GM19463 (cell line): ENCODE data around the gene ABCA2.

Experiments used
- ATAC-seq: cut with Tn5 transposase; IDR thresholded peaks from one replicate; pipeline ENCODE4 v1.9.1; 2021; ENCODE audit warnings: mild to moderate bottlenecking, moderate library complexity; ENCODE audit not compliant: unreplicated experiment

Gene ABCA2

DNA sequence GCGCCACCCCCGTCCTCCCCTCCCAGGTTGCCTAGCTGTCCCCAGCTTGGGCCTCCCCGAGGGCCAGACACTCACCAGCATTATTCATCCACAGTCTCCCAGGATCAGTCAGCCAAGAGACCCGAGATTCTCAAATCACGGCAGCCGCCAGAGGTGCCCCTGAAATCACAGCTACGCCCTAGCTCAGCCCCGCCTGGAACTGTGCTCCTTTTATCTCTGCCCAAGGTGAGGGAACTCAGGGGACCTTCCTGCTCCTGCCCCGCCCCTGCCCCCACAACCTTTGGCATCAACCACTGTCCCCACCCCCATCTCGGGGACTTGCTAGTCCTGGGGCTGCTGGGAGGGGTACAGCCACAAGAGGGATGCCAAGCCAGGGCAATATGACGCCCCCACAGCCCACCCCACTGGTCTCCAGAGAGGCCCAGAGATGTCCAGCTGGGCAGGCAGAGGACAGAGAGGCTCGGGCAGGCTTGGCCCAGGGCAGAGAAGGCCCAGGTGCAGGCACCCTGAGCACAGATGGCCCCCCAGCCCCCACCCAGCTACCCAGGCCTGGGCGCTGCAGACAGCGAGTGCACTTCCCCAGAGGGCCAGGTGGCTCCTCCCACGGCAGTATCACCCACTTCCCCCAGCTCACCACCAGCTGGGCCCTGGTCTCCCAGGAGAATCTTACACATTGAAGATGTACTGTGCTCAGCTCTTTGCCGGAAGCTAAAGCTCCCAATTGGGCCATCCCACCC lies 4.0 kb upstream of the ABCA2 start, which contains the start of gene FUT7:
Gene FUT7, minus strand, starts transcription at position 185 of the 737 bp plus-strand sequence. Its CDS starts 97 bp downstream, at position 88.
- ATAC-seq = no peak

DNA sequence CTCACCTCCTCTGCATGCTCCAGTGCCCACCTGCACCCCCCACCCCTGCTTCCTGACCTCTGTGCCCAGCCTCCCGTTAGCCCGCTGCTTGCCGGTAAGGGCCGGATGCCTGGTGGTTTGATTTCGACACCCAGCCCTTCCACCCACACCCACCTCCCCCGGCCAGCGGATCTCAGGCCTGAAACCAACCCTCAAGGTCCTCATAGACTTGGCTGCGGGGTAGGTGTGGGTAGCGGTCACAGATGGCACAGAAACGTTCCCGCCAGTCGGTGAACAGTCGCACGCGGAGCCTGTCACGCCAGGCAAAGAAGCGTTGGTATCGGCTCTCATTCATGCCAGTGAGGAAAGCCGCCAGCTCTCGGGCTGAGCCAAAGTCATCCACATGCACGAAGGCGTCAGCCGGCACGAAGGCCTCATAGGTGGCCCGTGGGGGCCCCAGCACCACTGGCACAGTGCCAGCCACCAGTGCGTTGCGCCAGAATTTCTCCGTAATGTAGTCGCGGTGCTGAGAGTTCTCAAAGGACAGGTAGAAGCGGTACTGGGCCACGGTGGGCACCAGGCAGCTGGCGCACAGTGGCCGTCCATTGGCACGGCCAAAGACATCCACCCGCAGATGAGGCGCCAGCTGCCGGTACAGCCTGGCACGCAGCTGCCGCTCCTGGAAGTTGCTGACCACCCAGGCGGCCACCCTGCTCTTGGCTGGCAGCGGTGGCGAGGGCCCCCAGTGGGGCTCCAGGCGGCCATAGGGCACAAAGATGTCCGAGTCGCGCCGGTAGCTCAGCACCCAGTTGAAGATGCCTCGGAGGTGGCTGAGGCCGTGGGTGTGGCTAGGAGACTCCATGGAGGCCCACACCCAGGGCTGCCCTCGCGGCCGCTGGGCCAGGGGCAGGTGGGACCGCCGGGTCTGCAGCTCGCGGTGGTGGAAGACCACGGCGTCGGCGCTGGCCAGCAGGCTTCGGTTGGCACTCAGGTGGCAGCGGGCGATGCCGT lies 2.8 kb upstream of the ABCA2 start:
- ATAC-seq = no peak

DNA sequence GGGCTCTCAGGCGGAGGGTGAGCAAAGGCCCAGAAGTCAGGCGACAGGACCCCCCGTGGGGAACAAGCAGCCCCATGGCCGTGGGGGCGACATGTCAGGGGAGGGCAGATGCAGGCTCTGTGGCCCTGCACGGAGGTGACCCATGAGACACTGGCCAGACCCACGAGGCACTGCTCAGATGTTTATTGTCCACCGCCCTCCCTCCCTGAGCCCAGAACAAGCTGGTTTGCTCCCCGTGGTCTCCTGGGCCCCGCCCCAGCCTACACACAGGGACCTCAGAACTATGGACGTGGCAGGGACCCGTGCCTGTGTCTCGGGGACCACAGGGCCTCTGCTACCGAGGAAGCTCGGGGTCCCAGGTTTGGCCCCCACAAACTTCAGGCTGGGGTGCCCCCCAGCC lies 2.0 kb upstream of the ABCA2 start:
- no peak for ATAC-seq

DNA sequence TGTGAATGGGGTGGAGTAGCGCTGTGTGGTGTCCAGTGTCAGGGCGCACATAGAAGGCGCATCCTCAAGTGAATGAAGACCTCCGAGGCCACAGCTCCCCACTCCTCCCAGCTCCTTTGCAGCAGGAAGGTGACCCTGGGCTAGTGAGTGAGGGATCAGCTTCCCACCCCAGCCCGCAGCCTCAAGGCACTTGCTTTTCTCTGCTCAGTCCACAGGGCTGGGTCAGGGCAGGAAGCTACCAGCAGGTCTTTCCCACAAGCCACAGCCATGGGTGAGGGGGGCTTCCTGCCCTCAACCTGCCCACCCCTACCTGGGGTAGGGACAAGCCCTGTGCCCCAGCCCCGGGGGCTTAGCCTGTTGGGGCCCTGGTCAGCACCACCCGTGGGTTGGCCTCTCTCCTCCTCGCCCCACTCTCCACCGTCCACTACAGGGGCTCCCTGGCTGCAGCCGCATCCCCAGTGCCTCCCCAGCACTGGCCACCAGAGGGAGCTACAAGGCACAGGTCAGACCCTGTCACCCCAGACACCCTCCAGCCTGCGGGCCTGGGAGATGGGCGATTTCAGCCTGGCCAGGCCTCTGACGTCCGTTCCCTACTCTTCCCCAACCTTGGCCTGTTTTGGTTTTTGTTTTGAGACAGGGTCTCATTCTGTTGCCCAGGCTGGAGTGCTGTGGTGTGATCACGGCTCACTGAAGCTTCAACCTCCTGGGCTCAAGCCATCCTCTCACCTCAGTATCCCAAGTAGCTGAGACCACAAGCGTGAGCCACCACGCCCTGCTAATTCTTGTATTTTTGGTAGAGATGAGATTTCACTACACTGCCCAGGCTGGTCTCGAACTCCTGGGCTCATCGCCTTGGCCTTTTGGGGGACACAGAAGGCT lies 1.3 kb upstream of the ABCA2 start:
- ATAC-seq = no peak

DNA sequence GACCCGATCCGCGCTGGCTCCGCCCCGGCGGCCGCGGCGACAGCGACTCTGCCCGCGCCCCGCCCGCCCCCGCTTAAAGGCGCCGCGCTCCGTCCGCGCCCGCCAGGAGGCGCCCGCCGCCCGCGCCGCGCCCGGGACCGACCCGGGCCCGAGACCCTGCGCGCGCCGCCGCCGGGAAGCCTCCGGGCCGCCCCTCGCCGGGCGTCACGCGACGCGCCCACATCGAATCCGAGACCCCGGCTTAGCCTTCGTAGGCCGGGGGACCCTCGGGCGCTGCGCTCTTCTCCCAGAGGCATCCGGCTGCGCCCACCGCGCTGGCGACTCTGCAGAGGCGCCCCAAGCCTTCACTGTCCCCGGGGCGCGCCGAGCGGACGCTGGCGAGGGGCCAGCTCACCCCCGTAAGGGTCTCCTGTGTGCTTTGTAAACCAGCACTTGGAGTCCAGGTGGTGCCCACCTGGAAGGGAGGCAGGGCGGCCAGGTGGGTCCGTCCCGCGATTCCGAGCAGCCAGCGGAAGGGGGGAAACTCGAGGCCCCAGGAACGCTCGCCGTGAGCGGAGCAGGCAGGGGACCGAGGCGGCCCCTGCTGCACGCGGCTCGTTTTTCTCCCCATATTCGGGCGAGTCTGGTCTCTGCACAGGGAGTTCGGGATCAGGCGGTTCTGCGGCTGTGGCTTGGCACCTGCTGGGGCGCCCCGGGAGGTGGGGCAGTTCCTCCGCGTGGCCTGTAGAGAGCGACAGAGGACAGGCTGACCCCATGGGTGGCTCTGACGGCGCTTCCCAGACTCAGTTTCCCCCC lies 423 bp upstream of the ABCA2 start:
- no peak for ATAC-seq

DNA sequence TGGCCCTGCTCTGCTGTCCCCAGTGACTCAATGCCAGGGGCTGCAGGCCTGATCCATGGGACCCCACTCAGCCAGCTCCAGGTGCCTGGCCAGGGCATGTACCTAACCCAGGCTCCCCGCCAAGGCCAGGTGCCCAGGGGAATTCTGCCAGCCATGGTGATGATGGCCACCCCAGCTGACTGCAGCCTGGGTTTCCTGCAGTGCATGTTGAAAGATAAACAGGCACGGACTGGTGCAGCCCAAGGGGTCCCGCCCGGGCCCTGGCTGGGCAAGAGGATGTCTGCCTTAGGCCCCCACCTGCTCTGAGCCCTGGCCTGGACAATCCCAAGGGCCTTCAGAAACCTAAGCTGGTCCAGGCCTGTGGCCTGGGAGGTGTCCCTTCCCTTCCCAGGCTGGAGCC lies 1.2 kb downstream of the ABCA2 start:
- ATAC-seq = no peak

DNA sequence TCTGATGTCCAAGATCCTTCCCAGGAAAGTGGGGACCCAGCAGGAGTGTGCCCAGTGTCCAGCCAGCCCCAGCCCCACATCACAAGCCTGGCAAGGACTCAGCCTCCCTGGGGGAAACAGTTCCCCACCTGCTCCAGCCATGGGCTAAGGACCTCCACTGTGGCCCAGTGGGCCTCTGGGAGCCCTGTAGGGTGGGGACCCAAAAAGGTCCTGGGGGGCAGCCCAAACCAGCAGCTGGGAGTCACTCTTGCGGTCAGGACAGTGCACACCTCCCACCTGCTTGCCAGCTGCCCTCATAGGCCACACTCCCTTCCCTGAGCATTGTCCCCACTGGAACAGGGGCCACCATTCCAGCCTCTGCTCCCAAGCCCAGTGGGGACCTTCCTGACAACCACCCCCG lies 1.7 kb downstream of the ABCA2 start:
- no peak for ATAC-seq

- no peak for ATAC-seq
These were observed 2.5 kb downstream of the ABCA2 start for GRCh38 chr9:137025517-137025966.

- no peak for ATAC-seq
These were observed 4.5 kb downstream of the ABCA2 start for GRCh38 chr9:137023583-137023991.

- no peak for ATAC-seq
These were observed 4.9 kb downstream of the ABCA2 start for GRCh38 chr9:137023157-137023556.

GRCh38 chr9:137022662-137023008 lies 5.4 kb downstream of the ABCA2 start:
- ATAC-seq = no peak

DNA sequence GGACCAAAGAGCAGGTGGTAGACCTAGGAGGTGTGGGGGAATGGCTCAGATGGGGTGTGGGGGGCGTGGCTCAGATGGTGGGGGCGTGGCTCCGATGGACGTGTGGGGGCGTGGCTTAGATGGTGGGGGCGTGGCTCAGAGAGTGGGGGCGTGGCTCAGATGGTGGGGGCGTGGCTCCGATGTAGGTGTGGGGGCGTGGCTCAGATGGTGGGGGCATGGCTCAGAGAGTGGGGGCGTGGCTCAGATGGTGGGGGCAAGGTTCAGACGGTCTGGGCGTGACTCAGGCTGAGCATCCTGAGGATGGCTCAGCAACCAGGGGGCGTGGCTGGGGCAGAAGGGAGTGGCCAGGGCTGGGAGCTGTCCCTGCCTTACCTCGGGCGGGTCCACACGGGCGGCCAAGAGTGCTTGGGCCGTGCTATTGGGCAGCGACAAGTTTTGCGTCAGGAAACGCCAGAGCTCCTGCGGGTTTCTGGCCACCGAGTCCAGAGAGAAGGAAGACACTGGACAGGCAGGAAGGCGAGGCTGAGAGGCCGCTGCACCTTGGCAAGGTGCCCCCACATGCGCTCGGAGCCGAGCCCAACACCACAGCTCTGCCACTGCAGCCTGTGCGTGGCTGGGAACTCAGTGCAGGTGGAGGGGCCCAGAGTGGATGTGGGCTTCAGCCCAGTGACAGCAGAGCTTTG lies 5.9 kb downstream of the ABCA2 start:
- no peak for ATAC-seq

- no peak for ATAC-seq
These were observed 6.5 kb downstream of the ABCA2 start for GRCh38 chr9:137021568-137021978.

GRCh38 chr9:137020771-137021567 lies 7.1 kb downstream of the ABCA2 start:
- no peak for ATAC-seq

DNA sequence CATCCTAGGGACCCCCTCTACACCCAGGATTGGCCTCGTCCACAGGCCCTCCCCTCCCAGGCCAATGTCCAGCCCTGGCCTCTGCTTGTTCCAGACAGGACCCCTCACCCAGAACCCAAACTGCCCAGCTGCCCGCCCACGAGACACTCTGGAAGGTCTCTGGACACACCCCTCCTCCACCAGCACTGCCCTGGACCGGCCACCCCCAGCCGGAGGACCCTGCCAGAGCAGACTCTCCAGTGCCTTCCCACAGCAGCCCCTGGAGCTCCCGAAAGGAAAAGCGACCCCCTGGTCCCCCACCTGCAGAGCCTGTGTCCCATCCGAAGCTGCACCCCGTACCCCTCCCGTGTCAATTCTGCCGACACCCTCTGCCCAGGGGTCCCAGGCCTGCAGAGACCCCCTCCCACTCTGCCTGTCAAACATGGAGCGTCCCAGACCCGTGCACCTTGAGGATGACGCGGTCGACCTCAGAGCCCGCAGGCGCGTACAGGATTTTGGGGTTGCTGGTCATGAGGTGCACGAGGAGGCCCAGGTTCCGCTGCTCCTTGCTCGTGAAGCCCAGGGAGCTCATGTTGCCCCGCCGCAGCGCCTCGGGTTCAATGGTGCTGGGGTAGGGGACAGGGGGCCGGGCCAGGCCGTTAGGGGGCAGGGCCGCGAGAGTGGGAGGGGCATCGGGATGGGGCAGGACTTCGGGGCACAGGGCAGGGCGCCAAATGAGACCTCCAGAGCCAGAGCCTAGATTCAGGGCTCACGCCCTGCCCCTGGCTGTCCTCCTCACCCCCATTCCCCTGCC lies 8.0 kb downstream of the ABCA2 start:
- ATAC-seq = no peak

- no peak for ATAC-seq
These were observed 9.1 kb downstream of the ABCA2 start for GRCh38 chr9:137018761-137019559.
